H1 (cell line): ENCODE measurements around the gene EMP2. TPM values are rescaled to one million over a fixed set of nuclear protein-coding genes. Genes with fewer than 3 reads are reported as not detected.

Experiments
- CTCF ChIA-PET: fragments of 300-600 bp; sonication (Branson Sonifier 250); formaldehyde crosslinking; loops from one replicate; lab custom pipeline; 2021; ENCODE audit not compliant: partially characterized antibody; lab: Charles Lee
- POLR2A ChIA-PET: fragments of 300-600 bp; sonication (Branson Sonifier 250); formaldehyde crosslinking; loops from one replicate; lab custom pipeline; 2021; ENCODE audit warnings: inconsistent platforms; ENCODE audit not compliant: partially characterized antibody; lab: Charles Lee
- DNase-seq, 2 experiments: peaks; one replicate each; pipeline versions ENCODE4 v3.0.0 to v3.0.0-alpha.2; 2010 to 2022; ENCODE audit warnings: low spot score in 2 of 2, low read depth in 1 of 2, mixed read lengths in 1 of 2
- FAIRE-seq: peaks from 2 replicates; lab custom pipeline; 2011; peaks lifted over from hg19 to GRCh38; lab: Jason Lieb, UNC
- H2AFZ ChIP-seq: 2 replicates; pipeline ENCODE4 v1.8.1; 2012; ENCODE audit warnings: low read length, inconsistent platforms
- H2AK5ac ChIP-seq: 2 replicates; pipeline ENCODE4 v1.6.1; 2013; ENCODE audit warnings: low read depth, low read length
- H2BK120ac ChIP-seq: replicated peaks from 2 replicates; pipeline ENCODE3; 2013; ENCODE audit warnings: low read depth, low read length, inconsistent platforms
- H2BK12ac ChIP-seq: 2 replicates; pipeline ENCODE4 v1.6.1; 2013; ENCODE audit warnings: low read depth, low read length
- H2BK15ac ChIP-seq: 2 replicates; pipeline ENCODE4 v1.6.1; 2013; ENCODE audit warnings: low read length
- H2BK20ac ChIP-seq: 2 replicates; pipeline ENCODE4 v1.6.1; 2013; ENCODE audit warnings: low read length
- H2BK5ac ChIP-seq: 2 replicates; pipeline ENCODE4 v1.6.1; 2013; ENCODE audit warnings: low read depth, low read length
- H3K14ac ChIP-seq: 2 replicates; pipeline ENCODE4 v1.6.1; 2013; ENCODE audit warnings: inconsistent platforms; ENCODE audit not compliant: insufficient read length
- H3K18ac ChIP-seq: 2 replicates; pipeline ENCODE4 v1.6.1; 2013; ENCODE audit warnings: low read length; ENCODE audit errors: extremely low read depth
- H3K23ac ChIP-seq: 2 replicates; pipeline ENCODE4 v1.6.1; 2013; ENCODE audit warnings: inconsistent platforms; ENCODE audit not compliant: insufficient read length
- H3K23me2 ChIP-seq: 2 replicates; pipeline ENCODE4 v1.6.1; 2013; ENCODE audit warnings: low read depth, low read length
- H3K27ac ChIP-seq: 2 replicates; pipeline ENCODE4 v1.6.1; 2011; ENCODE audit warnings: low read depth, low read length, inconsistent platforms
- H3K27me3 ChIP-seq, 4 experiments: replicated peaks in 1 of 4; 1 replicate in 1 of 4; 2 replicates in 3 of 4; pipeline versions ENCODE4 v1.6.1 to v1.8.1; 2011 to 2013; ENCODE audit warnings: low read length in 3 of 4, mild to moderate bottlenecking in 3 of 4, inconsistent platforms in 2 of 4, mixed read lengths in 2 of 4, moderate library complexity in 1 of 4; ENCODE audit not compliant: control insufficient read depth in 3 of 4, insufficient read depth in 3 of 4; ENCODE audit errors: extremely low read depth in 1 of 4
- H3K36me3 ChIP-seq, 4 experiments: 2 replicates each; pipeline versions ENCODE4 v1.6.1 to v1.8.1; 2011 to 2013; ENCODE audit warnings: mild to moderate bottlenecking in 4 of 4, low read length in 3 of 4, moderate library complexity in 2 of 4, control low read depth in 1 of 4, inconsistent platforms in 1 of 4; ENCODE audit not compliant: insufficient read depth in 4 of 4, control insufficient read depth in 2 of 4
- H3K4ac ChIP-seq: replicated peaks from 2 replicates; pipeline ENCODE3; 2013; ENCODE audit warnings: low read length, low read depth, mixed read lengths, inconsistent platforms; ENCODE audit not compliant: insufficient read length
- H3K4me1 ChIP-seq, 4 experiments: replicated peaks in 1 of 4; 1 replicate in 1 of 4; 2 replicates in 3 of 4; pipeline versions ENCODE4 v1.6.1 to v1.8.1; 2011 to 2013; ENCODE audit warnings: low read length in 3 of 4, inconsistent platforms in 2 of 4, mixed read lengths in 1 of 4; ENCODE audit not compliant: insufficient read depth in 4 of 4, control insufficient read depth in 3 of 4
- H3K4me2 ChIP-seq, 2 experiments: 2 replicates each; pipeline versions ENCODE4 v1.6.1 to v1.8.1; 2011 to 2013; ENCODE audit warnings: low read depth in 2 of 2, low read length in 2 of 2, control low read depth in 1 of 2, inconsistent platforms in 1 of 2, mild to moderate bottlenecking in 1 of 2; ENCODE audit not compliant: insufficient read depth in 1 of 2
- H3K4me3 ChIP-seq, 4 experiments: fragments of 200-600, 300-600 bp in 1 of 4; sonication (generic), shearing (Covaris generic), sonication (Bioruptor Twin) in 1 of 4; 2 replicates each; pipeline versions ENCODE4 v1.5.1 to v1.8.1; 2011 to 2016; ENCODE audit warnings: low read length in 4 of 4, low read depth in 3 of 4, control low read depth in 2 of 4, inconsistent platforms in 2 of 4, mild to moderate bottlenecking in 2 of 4, mixed read lengths in 1 of 4, moderate library complexity in 1 of 4; ENCODE audit not compliant: insufficient read depth in 2 of 4; ENCODE audit errors: extremely low read depth in 1 of 4
- H3K56ac ChIP-seq: replicated peaks from 2 replicates; pipeline ENCODE3; 2013; ENCODE audit warnings: low read depth, mild to moderate bottlenecking, mixed read lengths, low read length, inconsistent platforms; ENCODE audit not compliant: insufficient read length
- H3K79me1 ChIP-seq: 2 replicates; pipeline ENCODE4 v1.6.1; 2013; ENCODE audit warnings: low read depth, low read length, control low read depth
- H3K79me2 ChIP-seq, 2 experiments: 2 replicates each; pipeline versions ENCODE4 v1.6.1 to v1.8.1; 2012 to 2013; ENCODE audit warnings: low read length in 2 of 2, mild to moderate bottlenecking in 2 of 2, inconsistent platforms in 1 of 2; ENCODE audit not compliant: insufficient read depth in 2 of 2, control insufficient read depth in 1 of 2
- H3K9ac ChIP-seq, 4 experiments: replicated peaks in 1 of 4; 1 replicate in 1 of 4; 2 replicates in 3 of 4; pipeline versions ENCODE4 v1.6.1 to v1.8.1; 2011 to 2013; ENCODE audit warnings: low read depth in 3 of 4, low read length in 3 of 4, control low read depth in 2 of 4, mild to moderate bottlenecking in 2 of 4, moderate library complexity in 2 of 4, inconsistent platforms in 1 of 4; ENCODE audit errors: extremely low read depth in 1 of 4
- H3K9me3 ChIP-seq, 2 experiments: 2 replicates each; pipeline versions ENCODE4 v1.6.1 to v1.8.1; 2012 to 2013; ENCODE audit warnings: mild to moderate bottlenecking in 2 of 2, moderate library complexity in 2 of 2, control low read depth in 1 of 2, inconsistent platforms in 1 of 2, low read depth in 1 of 2, low read length in 1 of 2, mixed read lengths in 1 of 2; ENCODE audit not compliant: insufficient read depth in 2 of 2
- H4K20me1 ChIP-seq, 2 experiments: replicated peaks in 1 of 2; 2 replicates each; pipeline versions ENCODE3 to v1.8.1; 2011 to 2013; ENCODE audit warnings: inconsistent platforms in 2 of 2, low read length in 2 of 2, mild to moderate bottlenecking in 1 of 2; ENCODE audit not compliant: insufficient read depth in 2 of 2, control insufficient read depth in 1 of 2
- H4K5ac ChIP-seq: 2 replicates; pipeline ENCODE4 v1.6.1; 2013; ENCODE audit warnings: low read length, low read depth, mixed read lengths, inconsistent platforms; ENCODE audit not compliant: insufficient read length
- H4K8ac ChIP-seq: 2 replicates; pipeline ENCODE4 v1.8.0; 2013; ENCODE audit warnings: mild to moderate bottlenecking, moderate library complexity, low read length, inconsistent platforms; ENCODE audit not compliant: insufficient read depth; ENCODE audit errors: extremely low read depth
- H4K91ac ChIP-seq: replicated peaks from 2 replicates; pipeline ENCODE3; 2013; ENCODE audit warnings: low read length, mixed read lengths, inconsistent platforms; ENCODE audit not compliant: insufficient read length
- BACH1 ChIP-seq: IDR thresholded peaks from 2 replicates; pipeline ENCODE4 v1.6.1; 2012; ENCODE audit warnings: low read length, improper control_type of control experiment
- CBX5 ChIP-seq: fragments of 300-800, 300-1000 bp; sonication (generic); IDR thresholded peaks from 2 replicates; pipeline ENCODE4 v1.7.1; 2016; ENCODE audit warnings: antibody characterized with exemption, low read length, low read depth
- CBX8 ChIP-seq: fragments of 300-800, 300-1000 bp; sonication (generic); IDR thresholded peaks from 2 replicates; pipeline ENCODE4 v1.7.1; 2016; ENCODE audit warnings: low read depth, low read length, borderline replicate concordance
- CEBPB ChIP-seq: IDR thresholded peaks from 2 replicates; pipeline ENCODE4 v1.6.1; 2012; ENCODE audit warnings: low read depth, low read length
- E2F6 ChIP-seq: IDR thresholded peaks from 2 replicates; pipeline ENCODE4 v1.6.1; 2012; ENCODE audit warnings: inconsistent platforms
- HDAC6 ChIP-seq: IDR thresholded peaks from one replicate; pipeline ENCODE4 v1.7.1; 2012; ENCODE audit warnings: low read depth, mild to moderate bottlenecking, inconsistent platforms, low read length, moderate library complexity
- JUN ChIP-seq: IDR thresholded peaks from 2 replicates; pipeline ENCODE4 v1.6.1; 2011; ENCODE audit warnings: low read depth, mild to moderate bottlenecking, improper control_type of control experiment, low read length
- KDM1A ChIP-seq: fragments of 200-600, 300-600 bp; sonication (generic); IDR thresholded peaks from 2 replicates; pipeline ENCODE4 v1.7.1; 2016; ENCODE audit warnings: mild to moderate bottlenecking, low read length, borderline replicate concordance
- KDM5A ChIP-seq: fragments of 200-600 bp; IDR thresholded peaks from 2 replicates; pipeline ENCODE4 v1.7.1; 2012; ENCODE audit warnings: mild to moderate bottlenecking, low read length, inconsistent platforms, mixed read lengths
- NANOG ChIP-seq: IDR thresholded peaks from 2 replicates; pipeline ENCODE4 v1.6.1; 2011; ENCODE audit warnings: low read length, low read depth, mild to moderate bottlenecking, inconsistent platforms; ENCODE audit not compliant: insufficient read depth, poor library complexity, severe bottlenecking
- PHF8 ChIP-seq: fragments of 200-600 bp; sonication (generic); conservative IDR thresholded peaks from 2 replicates; pipeline ENCODE4 v1.7.1; 2012; ENCODE audit warnings: low read depth, mild to moderate bottlenecking, inconsistent platforms, low read length, moderate library complexity
- POU5F1 ChIP-seq: IDR thresholded peaks from 2 replicates; pipeline ENCODE4 v1.6.1; 2011; ENCODE audit warnings: low read depth, mild to moderate bottlenecking, low read length, moderate library complexity
- SP2 ChIP-seq: IDR thresholded peaks from 2 replicates; pipeline ENCODE4 v1.6.1; 2012; ENCODE audit warnings: mild to moderate bottlenecking, low read length, inconsistent platforms
- SP4 ChIP-seq: IDR thresholded peaks from 2 replicates; pipeline ENCODE4 v1.6.1; 2012; ENCODE audit warnings: low read length, inconsistent platforms
- ZNF274 ChIP-seq: IDR thresholded peaks from 2 replicates; pipeline ENCODE4 v1.7.0; 2012; ENCODE audit warnings: low read length, borderline replicate concordance; ENCODE audit errors: extremely low read depth
- WGBS, 2 experiments: shearing (Covaris generic) in 1 of 2; methylation state at CpG; one replicate each; pipeline versions ENCODE4 v1.1.6 to v1.1.7; 2013 to 2015; ENCODE audit warnings: low lambda C conversion rate in 2 of 2, mixed read lengths in 2 of 2, inconsistent platforms in 1 of 2, low coverage in 1 of 2, missing lambda C conversion rate in 1 of 2; ENCODE audit not compliant: insufficient replicate concordance in 2 of 2, insufficient coverage in 1 of 2, insufficient read length in 1 of 2; ENCODE audit errors: extremely low coverage in 1 of 2, missing lambda C conversion rate in 1 of 2; 5-methylcytosine and 5-hydroxymethylcytosine counted together
- polyA plus RNA-seq, 7 experiments: library from polyadenylated mRNA; depleted of rRNA in 3 of 7; stranded (reverse) in 5 of 7; unstranded in 2 of 7; fragments of >200 nt in 5 of 7; fragments of 200-250 nt in 2 of 7; gene quantifications; 1 replicate in 5 of 7; 2 replicates in 1 of 7; 4 replicates in 1 of 7; pipeline versions ENCODE4 v1.2.1 to v1.2.3, GENCODE V29; 2011 to 2013; ENCODE audit warnings: missing spikeins in 2 of 7, mixed read lengths in 2 of 7
- total RNA-seq: library from RNA; stranded (reverse); fragmentation: NEBNext Ultra II Directional; extraction: Animal tissue kit (Norgen Biotek cat#: 25700); gene quantifications from 2 replicates; pipeline ENCODE4 v1.2.1, GENCODE V29; 2021

EMP2 gene
- total and polyA plus RNA-seq, 2 of the 8 experiments (the other 6 are each of a cell fraction or from before 2014, with no cell fraction given) = 22.6 to 23.3 TPM

GRCh38 chr16:10480151-10480550, 100.2 kb downstream of the EMP2 start:
- Histone ChIP-seq H3K4ac (no peak overlapping the region), H2BK120ac (no peak overlapping the region), H3K56ac (no peak overlapping the region), H3K9me3 (0 out of 4 replicates have a peak, but pooled peaks cover 0 to 3% of the 10 kb centered on the region in 2 experiments), H3K79me1 (no peaks in the 10 kb centered on the region), H3K4me2 (no peak overlapping the region), H2AFZ (no peak overlapping the region), H2BK15ac (no peak overlapping the region), H2BK5ac (no peak overlapping the region), H3K27me3 (no peaks in the 10 kb centered on the region), H2AK5ac (no peak overlapping the region), H3K4me1 (no peaks in the 10 kb centered on the region), H2BK12ac (no peak overlapping the region), H3K18ac (no peak overlapping the region), H4K20me1 (no peaks in the 10 kb centered on the region), H3K9ac (no peak overlapping the region), H4K8ac (no peak overlapping the region), H3K14ac (no peak overlapping the region), H3K23ac (no peak overlapping the region), H2BK20ac (no peak overlapping the region), H3K79me2 (no peaks in the 10 kb centered on the region), H4K5ac (no peak overlapping the region), H3K23me2 (peaks cover 2% of the 10 kb centered on the region; the same call in 1 of the 2 replicates), H3K27ac (no peak overlapping the region), H3K4me3 (no peak overlapping the region), H4K91ac (no peak overlapping the region), H3K36me3 (peaks cover 0 to 10% (median 2%) of the 10 kb centered on the region in 4 experiments; a peak in 5 of 8 replicates)
- WGBS, 2 experiments = 86% methylated on average over 1 of the region's 2 CpGs; no CpG with 5 or more reads in 1 of the 2 experiments
- POLR2A ChIA-PET = no interaction called here
- CTCF ChIA-PET = interaction anchor here (1.2 to 1.8 kb wide), 2 partner anchors 10 to 29 kb away, joined by 5 read pairs; no protein-coding TSS in a partner anchor
- FAIRE-seq (no peak), DNase-seq (no peak)
- TF ChIP-seq CBX5 = no peak
- no peak for TF ChIP-seq CBX8
- TF ChIP-seq E2F6 = no peak
- no peak for TF ChIP-seq HDAC6
- TF ChIP-seq POU5F1 = no peak
- TF ChIP-seq KDM1A = no peak
- TF ChIP-seq SP2 = no peak
- TF ChIP-seq NANOG = no peak
- no peak for TF ChIP-seq JUN
- TF ChIP-seq CEBPB = no peak
- TF ChIP-seq BACH1 = no peak
- no peak for TF ChIP-seq PHF8
- no peak for TF ChIP-seq ZNF274
- TF ChIP-seq SP4 = no peak
- TF ChIP-seq KDM5A = no peak
